HG03095 (cell line): Measurements from ENCODE around the gene CIAO3.
"Not testable (repeated sequence)": the region's sequence is repeated elsewhere in the genome, so short reads cannot be mapped to it uniquely, and the experiment has no call there.

ENCODE experiments used
- ATAC-seq: cut with Tn5 transposase; IDR thresholded peaks from one replicate; pipeline ENCODE4 v1.9.1; 2021; ENCODE audit warnings: moderate library complexity; ENCODE audit not compliant: unreplicated experiment

Gene CIAO3

DNA sequence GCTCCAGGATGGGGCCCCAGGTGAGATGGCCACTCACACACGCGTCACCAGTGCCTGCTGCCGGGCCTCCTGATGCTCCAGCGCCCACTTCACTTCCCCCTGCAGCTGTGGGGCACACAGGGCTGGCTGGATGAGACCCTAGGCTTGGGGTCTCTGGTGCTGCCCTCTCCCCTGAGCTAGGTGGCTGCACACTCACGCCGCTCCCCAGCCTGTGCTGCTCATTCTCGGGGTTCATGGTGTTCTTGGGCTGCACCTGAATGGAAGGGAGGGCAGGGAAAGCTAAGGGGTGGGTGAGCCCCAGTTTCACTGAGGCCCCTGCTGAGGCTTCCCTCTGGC is 15.8 kb downstream of the CIAO3 start:
- no peak for ATAC-seq

DNA sequence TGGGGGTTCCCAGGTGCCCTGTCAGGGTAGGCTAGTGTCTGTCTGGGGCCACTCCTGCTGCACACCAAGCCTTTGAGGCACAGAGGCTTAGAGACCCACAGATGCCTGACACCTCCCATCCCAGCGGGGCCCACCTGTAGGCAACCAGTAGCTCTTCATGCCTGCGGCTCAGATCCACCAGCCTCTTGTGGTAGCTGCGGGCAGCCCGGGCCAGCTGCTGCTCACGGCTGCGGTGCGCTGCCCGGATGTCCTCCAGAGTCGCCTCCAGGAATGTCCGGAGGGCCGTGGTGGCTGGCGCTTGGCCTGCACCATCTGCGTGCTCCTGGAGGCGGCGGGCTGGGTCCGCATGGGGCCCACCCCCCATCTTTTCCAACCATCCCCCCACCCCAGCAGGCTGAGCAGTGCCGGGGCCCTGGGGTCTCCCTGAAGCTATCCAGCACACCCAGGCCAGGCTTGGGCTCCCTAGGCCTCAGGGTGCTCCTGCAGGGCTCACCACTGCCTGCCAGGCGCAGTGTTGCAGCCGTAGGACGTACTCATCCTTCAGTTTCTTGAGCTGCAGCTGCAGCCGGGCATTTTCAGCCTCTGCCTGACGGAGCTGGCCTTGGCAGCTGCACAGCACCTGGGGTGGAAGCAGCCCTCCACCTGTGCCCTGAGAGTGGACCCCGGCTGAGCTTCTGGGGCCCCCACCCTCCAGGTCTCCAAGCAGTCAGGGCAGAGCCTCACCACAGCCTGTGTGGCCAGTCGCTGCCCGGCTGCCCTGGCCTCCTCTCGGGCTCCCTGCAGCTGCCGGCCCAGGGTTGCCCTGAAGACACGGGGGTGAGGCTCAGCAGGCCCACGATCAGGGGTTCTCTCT is 16.4 kb downstream of the CIAO3 start:
- no peak for ATAC-seq

DNA sequence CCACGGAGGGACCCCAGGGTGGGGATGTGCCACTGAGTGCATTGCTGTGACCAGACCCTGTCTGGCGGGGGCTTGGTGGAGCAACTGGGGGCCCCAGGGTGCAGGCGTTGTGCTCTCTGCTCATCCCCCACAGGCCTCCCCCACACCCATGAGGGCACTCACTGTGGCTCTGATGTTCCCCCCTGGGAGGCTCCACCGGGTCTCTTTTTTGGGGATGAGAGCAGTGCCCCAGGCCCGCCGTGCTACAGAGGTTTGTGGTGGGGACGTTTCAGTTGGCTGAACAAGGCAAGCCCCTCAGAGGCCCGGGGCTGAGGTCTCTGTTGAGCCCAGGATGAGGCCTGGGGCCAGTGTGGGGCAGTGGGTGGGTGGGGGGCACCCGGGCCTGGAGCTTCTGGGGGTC is 17.1 kb downstream of the CIAO3 start:
- ATAC-seq: no peak

DNA sequence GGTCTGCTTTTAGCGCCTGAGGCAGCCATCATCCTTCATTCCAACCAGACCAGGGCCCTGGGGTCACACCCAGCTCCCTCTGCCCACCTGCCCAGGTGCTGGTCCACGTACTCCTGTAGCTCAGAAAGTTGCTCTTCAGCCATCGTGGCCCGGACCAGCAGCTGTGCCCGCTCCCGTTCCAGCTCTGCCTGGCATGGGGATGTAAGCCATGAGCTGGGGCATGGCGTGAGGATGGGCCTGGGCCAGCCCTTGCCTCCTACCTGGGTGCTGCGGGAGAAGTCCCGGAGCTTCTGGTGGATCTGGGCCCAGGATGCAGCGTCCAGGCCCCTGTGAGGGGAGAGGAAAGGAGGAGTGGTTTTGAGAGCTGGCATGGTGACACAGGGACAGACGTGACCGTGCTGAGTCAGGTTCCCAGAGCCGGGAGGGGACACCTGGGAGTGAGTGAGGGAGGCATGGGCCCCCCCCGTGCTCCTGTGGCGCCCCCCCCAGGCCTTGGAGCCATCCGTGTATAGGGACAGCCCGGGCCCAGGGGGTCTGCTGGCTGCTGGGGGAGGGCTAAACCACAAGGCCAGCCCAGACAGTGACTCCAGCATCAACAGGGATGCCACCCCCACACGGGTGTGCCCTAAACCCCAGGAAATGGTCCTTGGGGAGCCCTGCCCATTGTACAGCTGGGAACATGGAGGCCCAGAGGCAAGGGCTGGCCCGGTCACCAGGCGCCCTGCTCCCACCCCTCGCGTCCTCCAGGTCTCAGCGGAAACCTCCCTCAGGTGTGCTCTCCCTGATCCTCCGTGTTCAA is 17.8 kb downstream of the CIAO3 start:
- ATAC-seq: no peak

DNA sequence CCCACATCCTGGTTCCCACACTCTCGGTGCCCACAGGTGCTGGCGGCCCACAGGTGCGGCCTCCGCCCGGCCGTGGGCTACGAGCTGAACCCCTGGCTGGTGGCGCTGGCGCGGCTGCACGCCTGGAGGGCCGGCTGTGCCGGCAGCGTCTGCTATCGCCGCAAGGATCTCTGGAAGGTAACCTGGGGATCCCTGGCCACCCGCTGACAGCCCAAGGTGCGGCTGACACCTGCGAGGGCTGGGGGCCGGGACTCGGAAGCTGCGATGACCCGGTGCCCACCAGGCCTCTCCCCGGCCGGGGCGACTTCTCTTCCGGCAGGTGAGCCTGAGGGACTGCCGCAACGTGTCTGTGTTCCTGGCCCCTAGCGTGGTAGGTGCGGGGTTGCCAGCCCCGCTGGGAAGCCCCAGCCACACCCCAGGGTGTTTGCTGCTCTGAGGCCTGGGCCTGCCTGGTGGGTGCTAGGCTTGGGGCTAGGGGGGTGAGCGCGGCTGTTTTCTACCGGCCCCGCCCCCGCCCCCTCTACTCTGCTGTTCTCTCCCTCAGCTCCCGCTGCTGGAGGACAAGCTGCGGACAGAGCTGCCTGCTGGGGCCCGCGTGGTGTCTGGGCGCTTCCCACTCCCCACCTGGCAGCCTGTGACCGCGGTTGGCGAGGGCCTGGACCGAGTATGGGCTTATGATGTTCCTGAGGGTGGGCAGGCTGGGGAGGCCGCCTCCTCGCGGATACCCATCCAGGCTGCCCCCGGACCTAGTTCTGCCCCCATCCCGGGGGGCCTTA is 18.8 kb downstream of the CIAO3 start:
- ATAC-seq: no peak

DNA sequence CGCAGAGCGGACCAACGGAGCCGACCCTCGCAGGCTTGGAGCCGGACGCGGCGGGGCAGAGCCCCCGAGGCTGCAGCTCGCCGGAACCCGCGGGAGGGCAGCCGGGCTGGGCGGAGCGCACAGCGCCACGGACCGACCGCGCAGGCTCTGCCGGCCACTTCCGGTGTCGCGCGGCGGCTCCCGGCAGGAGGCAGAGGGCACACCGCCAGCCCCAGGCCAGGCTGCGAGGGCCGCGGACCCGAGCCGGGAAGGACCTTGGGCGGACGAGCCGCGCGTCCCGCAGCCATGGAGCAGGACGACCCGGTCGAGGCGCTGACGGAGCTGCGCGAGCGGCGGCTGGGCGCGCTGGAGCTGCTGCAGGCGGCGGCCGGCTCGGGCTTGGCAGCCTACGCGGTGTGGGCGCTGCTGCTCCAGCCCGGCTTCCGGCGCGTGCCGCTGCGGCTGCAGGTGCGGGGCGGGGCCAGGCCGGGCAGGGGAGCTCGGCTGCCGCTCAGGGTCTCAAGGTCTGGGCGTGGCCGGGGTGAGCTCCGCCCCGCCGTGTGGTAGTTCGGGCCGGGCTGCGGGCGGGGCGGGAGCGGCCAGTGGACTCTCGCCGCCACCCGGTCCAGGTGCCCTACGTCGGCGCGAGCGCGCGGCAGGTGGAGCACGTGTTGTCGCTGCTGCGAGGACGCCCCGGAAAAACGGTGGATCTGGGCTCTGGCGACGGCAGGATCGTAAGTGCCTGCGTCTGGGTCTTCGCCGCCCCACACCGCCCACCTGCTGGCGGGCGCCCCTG is 19.6 kb downstream of the CIAO3 start, which contains the start of gene ANTKMT:
Gene ANTKMT (plus strand): TSS at position 157 of the 775 bp plus-strand sequence. CDS start 129 bp downstream, at position 286.
- ATAC-seq: peak; percentile 44

DNA sequence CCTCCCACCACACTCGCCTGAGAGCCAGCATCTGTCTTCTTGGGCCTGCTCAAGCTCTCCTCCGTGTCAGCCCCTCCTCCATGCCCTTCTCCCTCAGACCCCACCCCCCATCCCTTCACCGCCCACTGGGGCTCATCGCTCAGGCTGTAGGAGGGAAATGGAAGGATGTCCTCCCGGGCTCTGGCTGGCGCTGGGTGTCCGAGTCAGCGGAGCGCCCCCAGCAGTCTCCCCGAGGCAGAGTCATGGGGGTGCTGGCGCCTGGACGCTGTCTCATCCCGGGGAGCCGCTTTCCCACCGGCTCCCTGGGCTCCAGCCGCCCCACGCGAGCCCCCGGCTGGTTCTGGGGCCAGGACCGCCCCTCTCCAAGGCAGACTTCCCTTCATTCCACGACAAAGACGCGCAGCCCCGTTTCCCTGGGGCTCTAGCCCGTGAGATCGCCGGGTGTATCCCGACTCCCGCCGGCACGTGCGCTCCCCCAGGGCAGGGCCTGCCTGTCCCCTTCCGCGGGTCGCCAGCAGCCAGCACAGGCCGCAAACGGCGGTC is 20.3 kb downstream of the CIAO3 start:
- ATAC-seq: peak; percentile 6

DNA sequence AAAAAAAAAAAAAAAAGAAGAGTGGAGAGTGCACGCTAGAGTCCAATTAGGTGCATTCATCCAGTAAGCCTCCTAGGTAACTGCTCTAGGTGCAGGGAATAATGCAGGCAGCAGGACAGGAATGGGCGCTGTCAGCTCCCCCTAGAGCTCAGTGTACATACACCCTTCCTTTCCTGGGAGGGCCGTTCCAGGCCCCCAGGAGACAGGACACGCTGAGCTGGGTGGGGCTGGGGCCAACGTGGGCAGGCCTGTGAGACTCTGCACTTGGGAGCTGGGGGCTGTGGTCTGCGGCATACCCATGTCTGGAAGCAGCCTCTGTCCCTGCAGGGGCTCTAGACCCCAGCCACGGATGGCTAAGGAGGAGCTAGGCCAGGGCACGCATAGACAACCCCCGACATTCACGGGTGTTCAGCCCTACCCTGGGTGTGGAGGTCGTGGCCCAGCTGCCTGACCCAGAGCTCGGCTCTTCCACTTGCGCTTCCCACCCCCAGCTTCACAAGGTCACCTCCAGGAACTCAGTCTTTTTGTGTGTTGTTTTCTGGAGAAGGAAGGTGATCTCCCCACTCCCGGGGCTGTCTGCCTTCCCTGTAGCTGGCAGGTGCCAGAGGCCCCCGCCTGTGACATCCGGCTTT is 20.9 kb downstream of the CIAO3 start:
- ATAC-seq: no peak

DNA sequence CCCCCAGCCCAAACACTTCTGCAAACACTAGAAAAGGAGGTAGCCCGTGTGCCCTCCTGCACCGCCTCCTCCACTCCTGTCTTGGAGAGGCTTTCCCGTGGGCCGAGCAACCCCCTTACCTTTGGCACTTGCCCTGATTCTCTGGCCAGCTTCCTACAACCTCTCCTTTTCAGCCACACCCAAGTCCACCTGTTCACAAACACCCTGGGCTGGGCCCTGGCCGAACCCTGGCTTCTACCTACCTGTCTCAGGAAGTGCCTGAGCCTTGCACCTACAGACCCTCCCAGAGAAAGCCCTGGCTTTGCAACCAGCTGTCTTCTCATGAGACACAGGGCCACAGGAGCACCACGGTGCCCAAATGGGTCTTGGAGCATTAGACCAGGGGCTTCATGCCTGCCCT is 21.9 kb downstream of the CIAO3 start:
- ATAC-seq: no peak

DNA sequence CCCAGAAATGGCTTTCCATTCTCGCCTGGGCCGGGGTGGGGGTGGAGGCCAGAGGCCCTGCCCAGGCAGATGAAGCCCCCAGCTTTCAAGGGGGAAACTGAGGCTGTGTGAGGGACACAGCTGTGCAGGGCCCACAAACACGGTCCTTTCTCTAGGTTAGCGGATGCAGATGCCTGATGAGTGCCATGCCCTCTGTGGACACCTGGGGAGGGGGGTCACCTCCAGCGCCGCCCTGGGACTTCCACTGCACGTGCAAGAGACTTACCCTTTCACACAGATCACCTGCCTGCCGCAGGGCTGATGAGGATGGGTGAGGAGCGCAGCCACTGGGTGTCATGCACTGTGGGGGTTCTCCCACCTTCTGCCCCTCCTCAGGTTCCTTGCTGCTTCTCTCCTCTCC is 22.4 kb downstream of the CIAO3 start:
- ATAC-seq: no peak

DNA sequence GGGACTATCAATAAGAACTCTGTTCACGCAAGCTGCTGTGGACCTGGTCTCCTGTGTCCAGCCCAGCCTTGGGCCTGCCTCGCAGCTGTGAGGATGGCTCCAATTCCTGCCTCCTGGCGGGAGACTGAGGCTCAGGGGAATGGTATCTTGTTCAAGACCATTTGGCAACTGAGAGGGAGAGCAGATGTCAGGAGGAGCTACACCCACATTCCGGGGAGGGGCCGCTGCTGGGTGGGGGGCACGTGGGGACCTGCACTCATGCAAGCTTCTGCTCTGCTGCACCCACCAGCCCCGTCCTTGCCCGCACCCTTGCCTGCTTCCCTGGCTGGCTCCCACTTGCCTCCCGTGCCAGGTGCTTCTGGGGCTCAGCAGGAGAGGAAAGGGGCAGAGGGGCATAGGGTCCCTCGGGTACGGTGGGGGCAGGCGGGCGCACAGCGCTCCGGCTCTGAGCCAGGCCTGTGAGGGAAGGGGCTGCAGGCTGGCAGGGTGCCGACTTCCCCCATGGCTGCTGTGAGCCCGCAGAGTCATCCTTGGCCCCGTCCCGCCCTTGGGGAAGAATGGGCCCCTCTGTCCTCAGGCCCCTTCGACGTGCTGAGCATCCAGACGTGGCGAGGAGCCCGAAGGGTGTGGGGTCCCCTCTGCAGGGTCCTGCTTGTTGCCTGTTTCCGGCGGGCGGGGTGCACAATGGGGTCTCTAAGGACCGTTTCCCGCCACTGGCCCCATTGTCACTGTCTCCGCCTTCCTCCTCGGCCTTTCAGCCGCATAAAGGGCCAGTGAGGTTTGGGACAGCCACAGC is 23.1 kb downstream of the CIAO3 start:
- ATAC-seq: no peak

DNA sequence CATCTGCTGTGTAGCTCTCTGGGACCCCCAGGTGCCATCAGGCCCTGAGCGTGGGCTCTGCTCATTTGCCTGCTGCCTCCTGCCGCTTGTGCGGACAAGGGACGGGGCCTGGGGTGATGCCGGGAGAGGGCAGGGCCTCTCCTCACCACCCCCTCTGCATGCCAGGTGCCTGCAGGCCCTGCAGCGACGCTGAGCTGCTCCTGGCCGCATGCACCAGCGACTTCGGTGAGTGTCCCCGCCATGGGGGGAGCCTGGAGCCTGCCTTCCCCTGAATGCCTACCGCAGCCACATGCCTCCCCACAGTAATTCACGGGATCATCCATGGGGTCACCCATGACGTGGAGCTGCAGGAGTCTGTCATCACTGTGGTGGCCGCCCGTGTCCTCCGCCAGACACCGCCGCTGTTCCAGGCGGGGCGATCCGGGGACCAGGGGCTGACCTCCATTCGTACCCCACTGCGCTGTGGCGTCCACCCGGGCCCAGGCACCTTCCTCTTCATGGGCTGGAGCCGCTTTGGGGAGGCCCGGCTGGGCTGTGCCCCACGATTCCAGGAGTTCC is 23.9 kb downstream of the CIAO3 start:
- no peak for ATAC-seq

DNA sequence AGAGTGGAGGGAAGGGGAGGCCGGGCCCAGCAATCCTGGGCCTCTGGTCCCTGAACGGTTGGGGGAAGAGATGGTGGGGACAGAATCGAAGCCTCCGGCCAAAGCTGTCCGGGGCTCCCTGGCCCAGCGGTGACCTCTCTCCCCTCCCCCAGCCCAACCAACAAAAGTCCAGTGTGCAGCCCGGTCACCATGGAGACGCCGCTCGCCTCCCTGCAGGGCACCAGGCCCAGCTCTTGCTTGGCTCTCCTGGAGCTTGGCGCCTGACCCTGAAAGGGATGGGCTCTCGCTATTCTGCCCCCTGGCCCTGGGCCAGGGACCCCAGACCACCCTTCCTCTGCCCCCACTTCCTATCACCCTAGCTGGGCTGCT is 24.6 kb downstream of the CIAO3 start:
- ATAC-seq: no peak

DNA sequence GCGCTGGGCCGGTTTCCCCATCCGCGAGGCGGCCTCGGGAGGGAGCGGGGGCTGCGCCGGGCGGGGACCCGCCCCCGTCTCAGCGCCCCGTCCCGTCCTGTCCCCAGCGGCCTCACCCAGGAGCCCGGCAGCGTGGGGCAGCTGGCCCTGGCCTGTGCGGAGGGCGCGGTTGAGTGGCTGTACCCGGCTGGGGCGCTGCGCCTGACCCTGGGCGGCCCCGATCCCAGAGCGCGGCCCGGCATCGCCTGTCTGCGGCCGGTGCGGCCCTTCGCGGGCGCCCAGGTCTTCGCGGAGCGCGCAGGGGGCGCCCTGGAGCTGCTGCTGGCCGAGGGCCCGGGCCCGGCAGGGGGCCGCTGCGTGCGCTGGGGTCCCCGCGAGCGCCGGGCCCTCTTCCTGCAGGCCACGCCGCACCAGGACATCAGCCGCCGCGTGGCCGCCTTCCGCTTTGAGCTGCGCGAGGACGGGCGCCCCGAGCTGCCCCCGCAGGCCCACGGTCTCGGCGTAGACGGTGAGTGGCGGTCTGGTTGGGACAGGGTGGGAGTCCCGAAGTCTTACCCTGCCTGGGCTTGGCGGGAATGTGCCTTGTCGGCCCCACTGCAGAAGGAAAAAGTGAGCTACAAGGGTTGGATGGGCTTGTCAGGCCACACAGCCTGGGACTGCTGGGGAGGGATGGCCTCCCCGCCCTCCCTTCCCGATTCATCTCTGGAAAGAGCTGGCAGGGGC is 25.2 kb downstream of the CIAO3 start:
- peak; percentile 5 for ATAC-seq

DNA sequence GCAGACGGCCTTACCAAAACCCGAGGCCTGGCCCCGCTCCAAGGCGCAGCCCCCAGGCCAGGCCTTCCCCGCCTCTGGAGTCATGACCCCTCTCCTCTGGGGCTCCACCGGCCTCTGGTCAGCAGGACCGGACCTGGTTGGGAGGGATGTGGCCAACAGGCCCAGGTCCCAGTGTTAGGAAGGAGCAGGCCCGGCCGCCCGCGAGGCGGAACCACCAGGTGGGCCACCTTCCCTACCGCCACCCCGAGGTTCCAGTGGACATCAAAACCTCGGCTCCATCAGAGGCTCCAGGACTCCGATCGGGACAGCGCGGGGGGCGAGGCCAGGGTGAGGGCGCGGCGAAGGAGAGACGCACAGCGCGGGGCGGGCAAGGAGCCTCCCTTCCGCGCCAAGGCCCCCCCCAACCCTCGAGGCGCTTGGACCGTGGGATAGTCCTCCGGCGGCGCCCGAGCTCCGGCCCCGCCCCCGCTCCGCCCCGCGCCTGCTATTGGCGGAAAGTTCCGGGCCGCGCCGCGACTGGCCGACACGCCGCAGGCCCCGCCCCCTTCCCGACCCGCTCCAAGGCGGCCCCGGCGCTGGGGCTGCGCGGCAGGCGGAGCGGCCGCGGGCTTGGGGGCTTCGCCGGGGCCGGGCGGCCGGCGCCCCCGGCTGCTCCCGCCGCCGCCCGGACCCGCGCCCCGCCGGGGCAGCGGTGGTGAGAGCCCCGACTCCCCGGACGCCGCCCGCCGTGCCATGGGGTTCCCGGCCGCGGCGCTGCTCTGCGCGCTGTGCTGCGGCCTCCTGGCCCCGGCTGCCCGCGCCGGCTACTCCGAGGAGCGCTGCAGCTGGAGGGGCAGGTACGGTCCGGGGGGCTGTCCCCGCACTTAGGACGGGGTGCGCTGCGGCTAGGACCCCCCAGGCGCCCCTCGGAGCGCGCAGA is 26.0 kb downstream of the CIAO3 start, which contains the start of gene METRN:
Gene METRN (plus strand): TSS at position 561 of the 919 bp plus-strand sequence. CDS start 172 bp downstream, at position 733.
- peak; percentile 58 for ATAC-seq

DNA sequence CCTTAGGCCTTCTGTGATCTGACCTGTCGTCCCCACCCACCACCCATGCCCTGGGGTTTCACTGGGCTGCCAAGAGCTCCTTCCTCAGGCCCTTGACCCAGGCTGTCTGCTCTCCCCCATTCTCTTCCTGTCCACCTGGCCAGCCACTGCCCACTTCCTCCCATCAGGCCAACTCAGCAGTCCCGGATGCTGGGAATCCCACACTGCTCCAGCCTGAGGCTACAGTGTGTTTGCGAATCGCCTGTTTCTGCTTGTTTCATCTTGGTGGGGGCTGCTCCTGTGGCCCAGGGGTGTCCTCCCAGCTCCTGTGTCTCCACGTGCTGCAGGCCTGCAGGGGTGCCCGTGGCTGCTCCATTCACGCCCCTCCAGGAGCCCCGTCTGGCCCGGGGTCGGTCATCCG is 26.7 kb downstream of the CIAO3 start:
- no peak for ATAC-seq

DNA sequence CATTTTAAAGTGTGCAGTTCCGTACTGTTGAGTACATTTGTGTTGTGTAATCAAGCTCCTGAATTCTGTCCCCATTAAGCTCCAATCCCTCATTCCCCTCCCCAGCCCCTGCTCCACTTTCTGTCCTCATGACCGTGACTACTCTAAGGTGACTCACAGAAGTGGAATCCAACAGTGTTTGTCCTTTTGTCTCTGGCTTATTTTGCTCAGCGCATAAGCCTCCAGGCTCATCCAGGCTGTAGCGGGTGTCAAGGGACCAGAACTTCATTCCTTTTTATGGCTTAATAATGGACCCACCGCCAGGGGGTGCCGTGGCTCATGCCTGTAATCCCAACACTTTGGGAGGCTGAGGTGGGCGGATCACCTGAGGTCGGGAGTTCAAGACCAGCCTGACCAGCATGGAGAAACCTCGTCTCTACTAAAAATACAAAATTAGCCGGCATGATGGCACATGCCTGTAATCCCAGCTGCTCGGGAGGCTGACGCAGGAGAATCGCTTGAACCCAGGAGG is 28.0 kb downstream of the CIAO3 start:
- not testable (repeated sequence) for ATAC-seq
